Trophoblast cell (in vitro differentiated cells and primary cell): ENCODE results near the gene SPDYE6. TPM values are rescaled to one million over a fixed set of nuclear protein-coding genes. Genes with fewer than 3 reads are reported as not detected.
A peak's percentile ranks its signal among the peaks of the same experiment; 100 is the strongest.
"Not testable (repeated sequence)": the region's sequence is repeated elsewhere in the genome, so short reads cannot be mapped to it uniquely, and the experiment has no call there.

Source experiments
- DNase-seq, 2 donors: peaks; one replicate each; pipeline ENCODE4 v3.0.0-alpha.2; 2016
- H2AFZ ChIP-seq: 2 replicates; pipeline ENCODE4 v1.6.1; 2013; ENCODE audit warnings: low read length, moderate library complexity, mild to moderate bottlenecking; ENCODE audit not compliant: insufficient read depth, poor library complexity
- H2AK5ac ChIP-seq: 2 replicates; pipeline ENCODE4 v1.6.1; 2013; ENCODE audit warnings: mild to moderate bottlenecking, low read length
- H2BK120ac ChIP-seq: 2 replicates; pipeline ENCODE4 v1.6.1; 2013; ENCODE audit warnings: low read length, mild to moderate bottlenecking, moderate library complexity; ENCODE audit not compliant: insufficient read depth, poor library complexity
- H2BK12ac ChIP-seq: 2 replicates; pipeline ENCODE4 v1.6.1; 2013; ENCODE audit warnings: mild to moderate bottlenecking, low read length, moderate library complexity
- H2BK5ac ChIP-seq: 2 replicates; pipeline ENCODE4 v1.6.1; 2013; ENCODE audit warnings: low read length, low read depth, moderate library complexity, mild to moderate bottlenecking; ENCODE audit not compliant: poor library complexity
- H3K14ac ChIP-seq: 2 replicates; pipeline ENCODE4 v1.6.1; 2013; ENCODE audit warnings: mild to moderate bottlenecking, low read length
- H3K18ac ChIP-seq: 2 replicates; pipeline ENCODE4 v1.6.1; 2013; ENCODE audit warnings: mild to moderate bottlenecking, low read length
- H3K23ac ChIP-seq: 2 replicates; pipeline ENCODE4 v1.6.1; 2013; ENCODE audit warnings: low read length
- H3K27ac ChIP-seq: 2 replicates; pipeline ENCODE4 v1.5.1; 2013; ENCODE audit warnings: low read depth, mild to moderate bottlenecking, inconsistent platforms, low read length, moderate library complexity
- H3K27me3 ChIP-seq: 2 replicates; pipeline ENCODE4 v1.6.1; 2013; ENCODE audit warnings: inconsistent platforms, mild to moderate bottlenecking, low read length, moderate library complexity; ENCODE audit not compliant: insufficient read depth
- H3K36me3 ChIP-seq, 2 experiments: 1 replicate in 1 of 2; 2 replicates in 1 of 2; pipeline ENCODE4 v1.6.1; 2013; ENCODE audit warnings: low read length in 2 of 2, mild to moderate bottlenecking in 2 of 2, moderate library complexity in 1 of 2; ENCODE audit not compliant: insufficient read depth in 2 of 2, control insufficient read depth in 1 of 2
- H3K4ac ChIP-seq: 2 replicates; pipeline ENCODE4 v1.6.1; 2013; ENCODE audit warnings: low read depth, mild to moderate bottlenecking, low read length, moderate library complexity
- H3K4me1 ChIP-seq, 2 experiments: 1 replicate in 1 of 2; 2 replicates in 1 of 2; pipeline ENCODE4 v1.6.1; 2013; ENCODE audit warnings: low read length in 2 of 2, mild to moderate bottlenecking in 2 of 2, moderate library complexity in 1 of 2; ENCODE audit not compliant: insufficient read depth in 2 of 2, control insufficient read depth in 1 of 2
- H3K4me2 ChIP-seq: 2 replicates; pipeline ENCODE4 v1.6.1; 2013; ENCODE audit warnings: inconsistent platforms, mild to moderate bottlenecking, low read length, moderate library complexity
- H3K4me3 ChIP-seq: 2 replicates; pipeline ENCODE4 v1.5.1; 2013; ENCODE audit warnings: mild to moderate bottlenecking, low read depth, low read length, inconsistent platforms
- H3K79me1 ChIP-seq: one replicate; pipeline ENCODE4 v1.6.1; 2013; ENCODE audit warnings: low read length
- H3K79me2 ChIP-seq: 2 replicates; pipeline ENCODE4 v1.6.1; 2013; ENCODE audit warnings: low read length, mild to moderate bottlenecking; ENCODE audit not compliant: control insufficient read depth, insufficient read depth, poor library complexity
- H3K9ac ChIP-seq: 2 replicates; pipeline ENCODE4 v1.6.1; 2013; ENCODE audit warnings: mild to moderate bottlenecking, low read length
- H3K9me3 ChIP-seq: 2 replicates; pipeline ENCODE4 v1.6.1; 2013; ENCODE audit warnings: low read depth, mild to moderate bottlenecking, control low read depth, inconsistent platforms, low read length; ENCODE audit not compliant: insufficient read depth
- H4K12ac ChIP-seq: 2 replicates; pipeline ENCODE4 v1.6.1; 2013; ENCODE audit warnings: low read depth, mild to moderate bottlenecking, low read length, moderate library complexity
- H4K8ac ChIP-seq: 2 replicates; pipeline ENCODE4 v1.6.1; 2013; ENCODE audit warnings: low read depth, mild to moderate bottlenecking, low read length, moderate library complexity
- H4K91ac ChIP-seq: one replicate; pipeline ENCODE4 v1.6.1; 2013; ENCODE audit warnings: low read depth, mild to moderate bottlenecking, low read length, moderate library complexity
- WGBS: extraction: QIAGEN DNeasy Blood & Tissue Kit; methylation state at CpG from one replicate; pipeline ENCODE4 v1.1.7; 2013; ENCODE audit warnings: missing lambda C conversion rate; ENCODE audit not compliant: insufficient read length, insufficient coverage; ENCODE audit errors: extremely low coverage; 5-methylcytosine and 5-hydroxymethylcytosine counted together
- polyA plus RNA-seq: library from polyadenylated mRNA; stranded (reverse); fragments of 200-250 nt; gene quantifications from 2 replicates; pipeline ENCODE4 v1.2.3, GENCODE V29; 2013

SPDYE6 gene
- not detected in 2 replicates for polyA plus RNA-seq

- H3K27me3 ChIP-seq, H3K36me3 ChIP-seq, H2AFZ ChIP-seq, H3K27ac ChIP-seq, H4K8ac ChIP-seq, H3K4me2 ChIP-seq, H3K14ac ChIP-seq, H3K79me2 ChIP-seq, H3K4ac ChIP-seq, H3K23ac ChIP-seq, H3K9me3 ChIP-seq, H2BK12ac ChIP-seq, DNase-seq, H3K4me1 ChIP-seq, H3K9ac ChIP-seq, H3K79me1 ChIP-seq, H2AK5ac ChIP-seq, H3K18ac ChIP-seq, H2BK120ac ChIP-seq, H4K12ac ChIP-seq, H3K4me3 ChIP-seq, H2BK5ac ChIP-seq, H4K91ac ChIP-seq: not testable (repeated sequence)
- WGBS = no CpG with 5 or more reads among the region's 6 CpGs
Measured at GRCh38 chr7:102356344-102356743, at the start of gene SPDYE6. TSS of gene SPDYE6 (minus strand) at chr7:102356444. CDS start at chr7:102356023, 421 bp downstream.

- H2BK120ac ChIP-seq, H2BK5ac ChIP-seq, H2BK12ac ChIP-seq, H3K79me1 ChIP-seq, H3K4me2 ChIP-seq, H3K14ac ChIP-seq, H3K27me3 ChIP-seq, H3K4me1 ChIP-seq, H3K23ac ChIP-seq, H4K12ac ChIP-seq, H2AFZ ChIP-seq, H3K27ac ChIP-seq, DNase-seq, H3K9me3 ChIP-seq, H3K79me2 ChIP-seq, H3K18ac ChIP-seq, H3K4me3 ChIP-seq, H3K9ac ChIP-seq, H4K8ac ChIP-seq, H4K91ac ChIP-seq, H2AK5ac ChIP-seq, H3K4ac ChIP-seq: not testable (repeated sequence)
- peaks cover 58 to 66% of the 10 kb centered on the region in 2 experiments for H3K36me3 ChIP-seq
- WGBS = no CpG with 5 or more reads among the region's 5 CpGs
Measured at GRCh38 chr7:102404862-102405188, 48.6 kb upstream of the SPDYE6 start.

- no CpG with 5 or more reads among the region's 15 CpGs for WGBS
- Histone ChIP-seq H2AK5ac (no peak overlapping the region), H2BK120ac (no peak overlapping the region), H3K27me3 (no peaks in the 10 kb centered on the region), H2BK5ac (no peak overlapping the region), H3K9ac (no peak overlapping the region), H4K8ac (no peak overlapping the region), H3K4ac (no peak overlapping the region), H3K9me3 (no peaks in the 10 kb centered on the region), H3K27ac (no peak overlapping the region), H4K91ac (no peak overlapping the region), H2BK12ac (no peak overlapping the region), H3K4me3 (no peak overlapping the region), H3K79me1 (no peaks in the 10 kb centered on the region), H3K23ac (no peak overlapping the region), H3K79me2 (no peaks in the 10 kb centered on the region), H4K12ac (no peak overlapping the region), H3K14ac (no peak overlapping the region), H3K36me3 (peaks cover 60 to 66% of the 10 kb centered on the region in 2 experiments), H3K18ac (no peak overlapping the region), H3K4me1 (no peaks in the 10 kb centered on the region), H2AFZ (no peak overlapping the region), H3K4me2 (no peak overlapping the region)
- DNase-seq = peak; percentile 69 to 81
Measured at GRCh38 chr7:102404005-102404861, 48.0 kb upstream of the SPDYE6 start.

GRCh38 chr7:102403563-102403962 lies 47.3 kb upstream of the SPDYE6 start:
- Histone ChIP-seq H3K4me3 (no peak overlapping the region), H2BK12ac (no peak overlapping the region), H3K27me3 (no peaks in the 10 kb centered on the region), H3K36me3 (peaks cover 62 to 70% of the 10 kb centered on the region in 2 experiments), H3K79me2 (no peaks in the 10 kb centered on the region), H3K18ac (no peak overlapping the region), H3K4me2 (no peak overlapping the region), H2BK120ac (no peak overlapping the region), H2AK5ac (no peak overlapping the region), H2BK5ac (no peak overlapping the region), H3K9ac (no peak overlapping the region), H3K79me1 (no peaks in the 10 kb centered on the region), H3K14ac (no peak overlapping the region), H4K91ac (no peak overlapping the region), H3K4me1 (no peaks in the 10 kb centered on the region), H4K8ac (no peak overlapping the region), H3K9me3 (no peaks in the 10 kb centered on the region), H2AFZ (no peak overlapping the region), H3K27ac (no peak overlapping the region), H3K4ac (no peak overlapping the region), H4K12ac (no peak overlapping the region), H3K23ac (no peak overlapping the region)
- no CpG with 5 or more reads among the region's 3 CpGs for WGBS
- peak in 1 of 2 donors; percentile 6 for DNase-seq
